PFSK-1 (cell line): Measurements from ENCODE around the gene ZNF180.

Source experiments
- FOXP2 ChIP-seq: optimal IDR thresholded peaks from 2 replicates; pipeline ENCODE3; 2011; ENCODE audit warnings: borderline replicate concordance, control low read depth, inconsistent platforms; ENCODE audit not compliant: insufficient read depth; ENCODE audit errors: extremely low read length, extremely low read depth
- POLR2AphosphoS5 ChIP-seq: IDR thresholded peaks from 2 replicates; pipeline ENCODE4 v1.6.1; 2012; ENCODE audit warnings: low read depth, mild to moderate bottlenecking, control low read depth, low read length, moderate library complexity
- REST ChIP-seq, 2 experiments: IDR thresholded peaks; 2 replicates each; pipeline versions ENCODE4 v1.6.1 to v1.8.0; 2011 to 2012; ENCODE audit warnings: low read depth in 2 of 2, low read length in 2 of 2, control low read depth in 1 of 2, inconsistent platforms in 1 of 2, mild to moderate bottlenecking in 1 of 2, moderate library complexity in 1 of 2; ENCODE audit not compliant: insufficient read depth in 1 of 2
- SIN3A ChIP-seq: IDR thresholded peaks from 2 replicates; pipeline ENCODE4 v1.6.1; 2012; ENCODE audit warnings: mild to moderate bottlenecking, low read length, moderate library complexity, borderline replicate concordance; ENCODE audit not compliant: insufficient read depth
- TAF1 ChIP-seq: IDR thresholded peaks from 2 replicates; pipeline ENCODE4 v1.6.1; 2012; ENCODE audit warnings: low read length, control low read depth, borderline replicate concordance; ENCODE audit not compliant: insufficient read depth

Gene ZNF180

GRCh38 chr19:44452367-44452766 lies 48.0 kb downstream of the ZNF180 start:
- TF ChIP-seq TAF1 = no peak
- no peak for TF ChIP-seq FOXP2
- no peak for TF ChIP-seq SIN3A
- TF ChIP-seq REST (IDR thresholded peaks at IDR 0.05; ENCODE audit: insufficient read depth in 1 of 2, low read depth in 2 of 2, low read length in 2 of 2) = no peak
- no peak for TF ChIP-seq POLR2AphosphoS5

GRCh38 chr19:44451687-44452086 lies 48.6 kb downstream of the ZNF180 start:
- no peak for TF ChIP-seq REST (IDR thresholded peaks at IDR 0.05; ENCODE audit: insufficient read depth in 1 of 2, low read depth in 2 of 2, low read length in 2 of 2)

- no peak for TF ChIP-seq TAF1
- peak; percentile 77 for TF ChIP-seq FOXP2
- TF ChIP-seq POLR2AphosphoS5 = peak; percentile 71
- peak; percentile 87; the same call in 1 of the 2 replicates for TF ChIP-seq SIN3A
- TF ChIP-seq REST (IDR thresholded peaks at IDR 0.05; ENCODE audit: insufficient read depth in 1 of 2, low read depth in 2 of 2, low read length in 2 of 2) = 0 out of 4 replicates have a peak, but pooled peaks of 1 of the 2 experiments have one; percentile 11
Observed at GRCh38 chr19:44447916-44448674, 52.2 kb downstream of the ZNF180 start, which contains the start of gene ZNF229. TSS of gene ZNF229 (minus strand) at chr19:44448472. CDS start at chr19:44442847, 5,625 bp downstream.

GRCh38 chr19:44438441-44438840 lies 61.9 kb downstream of the ZNF180 start:
- TF ChIP-seq REST (IDR thresholded peaks at IDR 0.05; ENCODE audit: insufficient read depth in 1 of 2, low read depth in 2 of 2, low read length in 2 of 2) (no peak), FOXP2 (no peak), POLR2AphosphoS5 (no peak), SIN3A (no peak), TAF1 (no peak)
